Endodermal cell (in vitro differentiated cells): Measurements from ENCODE around the gene CNOT6. TPM values are rescaled to one million over a fixed set of nuclear protein-coding genes. Genes with fewer than 3 reads are reported as not detected.
"Not testable (repeated sequence)": the region's sequence is repeated elsewhere in the genome, so short reads cannot be mapped to it uniquely, and the experiment has no call there.

Experiments
- DNase-seq: peaks from one replicate; pipeline ENCODE4 v3.0.0-alpha.2; 2017
- H3K27ac ChIP-seq: 2 replicates; pipeline ENCODE4 v1.5.1; 2013; ENCODE audit warnings: mild to moderate bottlenecking, low read depth, low read length, moderate library complexity
- H3K27me3 ChIP-seq: 2 replicates; pipeline ENCODE4 v1.6.1; 2013; ENCODE audit warnings: mild to moderate bottlenecking, low read length, moderate library complexity; ENCODE audit not compliant: insufficient read depth, control insufficient read depth, poor library complexity, severe bottlenecking
- H3K36me3 ChIP-seq: 2 replicates; pipeline ENCODE4 v1.7.0; 2013; ENCODE audit warnings: mild to moderate bottlenecking, low read length, moderate library complexity; ENCODE audit not compliant: control insufficient read depth, insufficient read depth
- H3K4me1 ChIP-seq: one replicate; pipeline ENCODE4 v1.7.0; 2013; ENCODE audit warnings: low read length; ENCODE audit not compliant: control insufficient read depth, insufficient read depth
- H3K4me3 ChIP-seq: 2 replicates; pipeline ENCODE4 v1.5.1; 2013; ENCODE audit warnings: mild to moderate bottlenecking, low read length, moderate library complexity
- H3K9ac ChIP-seq: 2 replicates; pipeline ENCODE4 v1.6.1; 2013; ENCODE audit warnings: mild to moderate bottlenecking, low read length, moderate library complexity; ENCODE audit not compliant: poor library complexity, severe bottlenecking; ENCODE audit errors: extremely low read depth
- H3K9me3 ChIP-seq: 2 replicates; pipeline ENCODE4 v1.6.1; 2013; ENCODE audit warnings: mild to moderate bottlenecking, low read length, moderate library complexity; ENCODE audit not compliant: control insufficient read depth
- H3K27ac Mint-ChIP-seq: 2 replicates; pipeline ENCODE4 v1.8.0; 2020; ENCODE audit warnings: mixed read lengths
- H3K27me3 Mint-ChIP-seq: 2 replicates; pipeline ENCODE4 v1.8.0; 2021; ENCODE audit warnings: mild to moderate bottlenecking, mixed read lengths; ENCODE audit not compliant: insufficient read depth
- H3K36me3 Mint-ChIP-seq: 2 replicates; pipeline ENCODE4 v1.8.0; 2020; ENCODE audit warnings: low read depth, mixed read lengths
- H3K4me1 Mint-ChIP-seq: 2 replicates; pipeline ENCODE4 v1.8.0; 2020; ENCODE audit warnings: mixed read lengths
- H3K4me3 Mint-ChIP-seq: 2 replicates; pipeline ENCODE4 v1.8.0; 2020; ENCODE audit warnings: mild to moderate bottlenecking, moderate library complexity, mixed read lengths
- H3K9me3 Mint-ChIP-seq: 2 replicates; pipeline ENCODE4 v1.8.0; 2020; ENCODE audit warnings: mild to moderate bottlenecking, mixed read lengths
- CTCF ChIP-seq: fragments of 200-600 bp; sonication (generic); conservative IDR thresholded peaks from 2 replicates; pipeline ENCODE4 v1.5.0; 2021; ENCODE audit warnings: antibody characterized with exemption, mild to moderate bottlenecking
- WGBS, 2 experiments: methylation state at CpG; one replicate each; pipeline versions ENCODE4 v1.1.5 to v1.1.7; 2013; ENCODE audit warnings: missing lambda C conversion rate in 2 of 2, mixed read lengths in 1 of 2; ENCODE audit not compliant: insufficient coverage in 1 of 2, insufficient read length in 1 of 2; 5-methylcytosine and 5-hydroxymethylcytosine counted together
- total RNA-seq, 2 donors: library from RNA; stranded (reverse); fragmentation: NEBNext Ultra II Directional in 1 of 2; extraction: Animal tissue kit (Norgen Biotek cat#: 25700) in 1 of 2; gene quantifications; 2 replicates in 1 of 2; 3 replicates in 1 of 2; pipeline ENCODE4 v1.2.1, GENCODE V29; 2021

CNOT6 gene
- total RNA-seq, 2 donors from 2014 or later, result 40.4 to 42.9 TPM

- H3K27ac Mint-ChIP-seq, result no peak overlapping the region
- no peak for DNase-seq
- H3K36me3 ChIP-seq, result peaks cover 27% of the 10 kb centered on the region
- H3K9me3 Mint-ChIP-seq, result peaks cover 15% of the 10 kb centered on the region
- peaks cover 46% of the 10 kb centered on the region for H3K4me1 Mint-ChIP-seq
- no peak overlapping the region for H3K9ac ChIP-seq
- H3K4me3 ChIP-seq, result no peak overlapping the region
- peaks cover 41% of the 10 kb centered on the region for H3K36me3 Mint-ChIP-seq
- H3K4me1 ChIP-seq, result peaks cover 4% of the 10 kb centered on the region
- TF ChIP-seq CTCF, result no peak
- peaks cover 27% of the 10 kb centered on the region for H3K9me3 ChIP-seq
- 87 to 90% methylated on average over 4 of the region's 4 CpGs for WGBS, 2 experiments
- H3K4me3 Mint-ChIP-seq, result no peak overlapping the region
- no peak overlapping the region for H3K27ac ChIP-seq
- H3K27me3 ChIP-seq, result no peaks in the 10 kb centered on the region
- H3K27me3 Mint-ChIP-seq, result no peaks in the 10 kb centered on the region
Measured at GRCh38 chr5:180526269-180526668, 32.1 kb downstream of the CNOT6 start.

- Histone ChIP-seq H3K27ac (no peak overlapping the region), H3K4me3 (no peak overlapping the region), H3K27me3 (no peaks in the 10 kb centered on the region), H3K9me3 (peaks cover 38% of the 10 kb centered on the region), H3K36me3 (peaks cover 38% of the 10 kb centered on the region), H3K9ac (no peak overlapping the region), H3K4me1 (peaks cover 3% of the 10 kb centered on the region)
- H3K27ac Mint-ChIP-seq, result no peak overlapping the region
- H3K27me3 Mint-ChIP-seq, result no peaks in the 10 kb centered on the region
- peaks cover 34% of the 10 kb centered on the region for H3K4me1 Mint-ChIP-seq
- WGBS, 2 experiments, result 95 to 99% methylated on average over 13 to 15 of the region's 15 CpGs
- H3K4me3 Mint-ChIP-seq, result no peak overlapping the region
- TF ChIP-seq CTCF, result no peak
- no peak for DNase-seq
- H3K36me3 Mint-ChIP-seq, result peaks cover 52% of the 10 kb centered on the region
- H3K9me3 Mint-ChIP-seq, result peaks cover 28% of the 10 kb centered on the region
Measured at GRCh38 chr5:180527659-180528058, 33.5 kb downstream of the CNOT6 start.

GRCh38 chr5:180531036-180531585 is 36.9 kb downstream of the CNOT6 start:
- not testable (repeated sequence) for H3K27ac Mint-ChIP-seq, H3K4me3 ChIP-seq, H3K9ac ChIP-seq, H3K27me3 Mint-ChIP-seq, DNase-seq, H3K27ac ChIP-seq, H3K4me1 Mint-ChIP-seq, H3K4me3 Mint-ChIP-seq, H3K4me1 ChIP-seq, H3K27me3 ChIP-seq
- Histone ChIP-seq H3K36me3 (peaks cover 62% of the 10 kb centered on the region), H3K9me3 (peaks cover 56% of the 10 kb centered on the region)
- peaks cover 38% of the 10 kb centered on the region for H3K9me3 Mint-ChIP-seq
- WGBS, 2 experiments, result 92 to 93% methylated on average over 17 to 39 of the region's 43 CpGs
- peaks cover 77% of the 10 kb centered on the region for H3K36me3 Mint-ChIP-seq

- Histone ChIP-seq H3K9ac (no peak overlapping the region), H3K4me3 (no peak overlapping the region), H3K36me3 (peaks cover 72% of the 10 kb centered on the region), H3K27me3 (no peaks in the 10 kb centered on the region), H3K27ac (no peak overlapping the region), H3K4me1 (no peaks in the 10 kb centered on the region), H3K9me3 (peaks cover 61% of the 10 kb centered on the region)
- H3K36me3 Mint-ChIP-seq, result peaks cover 83% of the 10 kb centered on the region
- H3K4me1 Mint-ChIP-seq, result no peaks in the 10 kb centered on the region
- H3K4me3 Mint-ChIP-seq, result no peak overlapping the region
- no peak overlapping the region for H3K27ac Mint-ChIP-seq
- no peak for DNase-seq
- TF ChIP-seq CTCF, result no peak
- H3K9me3 Mint-ChIP-seq, result peaks cover 38% of the 10 kb centered on the region
- WGBS, 2 experiments, result 60 to 97% methylated on average over 1 of the region's 1 CpG
- no peaks in the 10 kb centered on the region for H3K27me3 Mint-ChIP-seq
Measured at GRCh38 chr5:180532268-180532667, 38.1 kb downstream of the CNOT6 start.
